Measurements from ENCODE around the gene LENG8.

Gene LENG8

GRCh38 chr19:54448774-54449700 is at the start of gene LENG8 (continued):
- TF ChIP-seq ZNF324 (tag by site-specific recombination; IDR thresholded peaks at IDR 0.05) (no peak), ZNF549 (tag by site-specific recombination; IDR thresholded peaks at IDR 0.05) (no peak), ZBTB49 (tag by site-specific recombination; IDR thresholded peaks at IDR 0.05; ENCODE audit: low read depth) (no peak), PRDM10 (tag by site-specific recombination; IDR thresholded peaks at IDR 0.05) (no peak), ZNF239 (tag by site-specific recombination; IDR thresholded peaks at IDR 0.05) (no peak), KLF10 (tag by site-specific recombination; IDR thresholded peaks at IDR 0.05) (no peak), ZNF521 (tag by site-specific recombination; IDR thresholded peaks at IDR 0.05) (no peak), CTCF (tag by site-specific recombination; IDR thresholded peaks at IDR 0.05) (peak; percentile 23; the same call in 1 of the 2 replicates), ZNF660 (tag by site-specific recombination; IDR thresholded peaks at IDR 0.05) (peak; percentile 76), ZNF112 (tag by site-specific recombination; IDR thresholded peaks at IDR 0.05) (no peak), ZBTB1 (tag by site-specific recombination; IDR thresholded peaks at IDR 0.05) (no peak), OSR2 (tag by site-specific recombination; IDR thresholded peaks at IDR 0.05) (no peak), ZNF148 (tag by site-specific recombination; IDR thresholded peaks at IDR 0.05; ENCODE audit: borderline replicate concordance) (no peak), ZSCAN5A (tag by site-specific recombination; IDR thresholded peaks at IDR 0.05) (peak; percentile 51; the same call in 1 of the 2 replicates), ZBTB7A (tag by site-specific recombination; IDR thresholded peaks at IDR 0.05; ENCODE audit: low read depth) (no peak), ZNF76 (tag by site-specific recombination; IDR thresholded peaks at IDR 0.05; ENCODE audit: borderline replicate concordance, low read depth) (peak; percentile 18; the same call in 1 of the 2 replicates), ZNF843 (tag by site-specific recombination; IDR thresholded peaks at IDR 0.05) (peak; percentile 69), ZNF510 (tag by site-specific recombination; IDR thresholded peaks at IDR 0.05; ENCODE audit: insufficient replicate concordance) (no peak), ZNF560 (tag by site-specific recombination; IDR thresholded peaks at IDR 0.05; ENCODE audit: borderline replicate concordance) (no peak), AEBP2 (tag by site-specific recombination; IDR thresholded peaks at IDR 0.05; ENCODE audit: borderline replicate concordance) (no peak), ZNF416 (tag by site-specific recombination; IDR thresholded peaks at IDR 0.05) (no peak), ZXDB (tag by site-specific recombination; IDR thresholded peaks at IDR 0.05) (peak; percentile 98), ZNF501 (tag by site-specific recombination; IDR thresholded peaks at IDR 0.05) (0 out of 2 replicates have a peak, but pooled peaks have one; percentile 79), SP3 (tag by site-specific recombination; IDR thresholded peaks at IDR 0.05) (peak; percentile 88), ZNF837 (tag by site-specific recombination; IDR thresholded peaks at IDR 0.05) (no peak), ZNF624 (tag by site-specific recombination; IDR thresholded peaks at IDR 0.05) (no peak)

All from HEK293 (cell line).